ENCODE results near the gene RIMKLA.

GRCh38 chr1:42456754-42457089 lies 76.1 kb downstream of the RIMKLA start:
- peak; percentile 93 for TF ChIP-seq ELF4 (IDR thresholded peaks at IDR 0.05)
- TF ChIP-seq LEF1 (IDR thresholded peaks at IDR 0.05; ENCODE audit: borderline replicate concordance) = no peak
- TF ChIP-seq SP1 (IDR thresholded peaks at IDR 0.05) = no peak
- no peak for TF ChIP-seq NFRKB (IDR thresholded peaks at IDR 0.05)
- no peak for TF ChIP-seq PKNOX1 (IDR thresholded peaks at IDR 0.05)
- no peak for TF ChIP-seq SUZ12 (IDR thresholded peaks at IDR 0.05)
- no peak for TF ChIP-seq BHLHE40 (IDR thresholded peaks at IDR 0.05; ENCODE audit: borderline replicate concordance)
- TF ChIP-seq HDGF (IDR thresholded peaks at IDR 0.05; ENCODE audit: borderline replicate concordance) = no peak
- TF ChIP-seq ARNT (IDR thresholded peaks at IDR 0.05) = no peak
